Measurements from ENCODE around the gene FSTL5.

The FSTL5 gene

DNA sequence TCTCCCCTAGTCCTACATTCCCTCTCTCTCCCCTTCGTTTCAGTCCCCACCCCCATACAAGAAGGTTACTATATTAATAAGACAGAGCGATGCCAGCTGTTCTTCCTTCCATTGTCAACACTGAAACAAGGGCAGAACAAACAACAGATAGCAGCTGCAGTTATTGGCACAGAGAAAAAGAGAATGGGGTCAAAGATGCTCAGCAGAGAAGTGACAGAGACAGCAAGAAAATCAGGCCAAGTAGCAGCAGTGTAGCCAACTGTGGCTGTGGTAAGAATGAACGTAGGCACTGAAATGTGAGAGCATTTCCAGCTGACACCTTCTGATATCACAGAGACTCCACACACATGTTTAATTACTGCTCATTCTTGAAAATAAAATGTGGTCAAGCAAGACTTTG is 641.8 kb downstream of the FSTL5 start:
- DNase-seq: no peak
- H3K4me3 ChIP-seq (ENCODE audit: low read length): no peak overlapping the region
- no peak overlapping the region for H3K9ac ChIP-seq (ENCODE audit: low read length)
- TF ChIP-seq, protein P1, sequence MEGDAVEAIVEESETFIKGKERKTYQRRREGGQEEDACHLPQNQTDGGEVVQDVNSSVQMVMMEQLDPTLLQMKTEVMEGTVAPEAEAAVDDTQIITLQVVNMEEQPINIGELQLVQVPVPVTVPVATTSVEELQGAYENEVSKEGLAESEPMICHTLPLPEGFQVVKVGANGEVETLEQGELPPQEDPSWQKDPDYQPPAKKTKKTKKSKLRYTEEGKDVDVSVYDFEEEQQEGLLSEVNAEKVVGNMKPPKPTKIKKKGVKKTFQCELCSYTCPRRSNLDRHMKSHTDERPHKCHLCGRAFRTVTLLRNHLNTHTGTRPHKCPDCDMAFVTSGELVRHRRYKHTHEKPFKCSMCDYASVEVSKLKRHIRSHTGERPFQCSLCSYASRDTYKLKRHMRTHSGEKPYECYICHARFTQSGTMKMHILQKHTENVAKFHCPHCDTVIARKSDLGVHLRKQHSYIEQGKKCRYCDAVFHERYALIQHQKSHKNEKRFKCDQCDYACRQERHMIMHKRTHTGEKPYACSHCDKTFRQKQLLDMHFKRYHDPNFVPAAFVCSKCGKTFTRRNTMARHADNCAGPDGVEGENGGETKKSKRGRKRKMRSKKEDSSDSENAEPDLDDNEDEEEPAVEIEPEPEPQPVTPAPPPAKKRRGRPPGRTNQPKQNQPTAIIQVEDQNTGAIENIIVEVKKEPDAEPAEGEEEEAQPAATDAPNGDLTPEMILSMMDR (IDR thresholded peaks at IDR 0.05; ENCODE audit: low read length): no peak
- TF ChIP-seq EZH2phosphoT487 (IDR thresholded peaks at IDR 0.05; ENCODE audit: low read length): no peak
- TF ChIP-seq EZH2 (optimal IDR thresholded peaks at IDR 0.05; ENCODE audit: low read depth, low read length): no peak
- no peaks in the 10 kb centered on the region for H3K9me2 ChIP-seq (replicated peaks; ENCODE audit: insufficient read depth, low read length)
- no peaks in the 10 kb centered on the region for H3K36me3 ChIP-seq (replicated peaks; ENCODE audit: insufficient read depth, low read length)
- 0 out of 2 replicates have a peak overlapping the region, but pooled peaks have one; percentile 23 for H2AFZ ChIP-seq (ENCODE audit: low read length)
- no peaks in the 10 kb centered on the region for H3K79me2 ChIP-seq (ENCODE audit: low read length)
- H3K27me3 ChIP-seq (replicated peaks; ENCODE audit: insufficient read depth, low read length): no peaks in the 10 kb centered on the region
- no peaks in the 10 kb centered on the region for H3F3A ChIP-seq (ENCODE audit: insufficient read depth, low read length)
- no peaks in the 10 kb centered on the region for H3K9me3 ChIP-seq (replicated peaks; ENCODE audit: insufficient read depth, low read length)
- no peaks in the 10 kb centered on the region for H4K20me1 ChIP-seq (ENCODE audit: insufficient read depth, low read length)
- no peaks in the 10 kb centered on the region for H3K4me1 ChIP-seq (ENCODE audit: low read length)
- H3K4me2 ChIP-seq (ENCODE audit: low read depth, low read length): no peak overlapping the region
- H3K27ac ChIP-seq (ENCODE audit: low read length): no peak overlapping the region

DNA sequence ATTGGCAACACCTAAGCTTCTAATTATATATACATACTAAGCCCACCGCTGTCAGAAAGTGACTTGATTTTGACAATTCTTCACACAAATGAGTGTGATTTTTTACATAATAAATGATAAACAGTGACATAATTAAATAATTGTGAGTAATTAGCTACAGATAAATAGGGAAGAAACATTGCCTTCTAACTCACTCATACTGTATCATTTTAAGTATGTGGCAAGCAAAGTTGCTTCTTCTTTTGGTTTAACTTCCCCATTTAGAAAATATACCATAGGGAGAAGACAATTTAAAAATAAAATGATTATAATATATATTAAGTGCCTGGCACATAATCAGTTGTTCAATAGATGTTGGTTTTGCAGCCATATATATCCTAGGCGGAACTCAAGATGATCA is 644.2 kb downstream of the FSTL5 start:
- TF ChIP-seq, protein P1 (IDR thresholded peaks at IDR 0.05; ENCODE audit: low read length): no peak
- TF ChIP-seq EZH2phosphoT487 (IDR thresholded peaks at IDR 0.05; ENCODE audit: low read length): no peak
- no peak for TF ChIP-seq EZH2 (optimal IDR thresholded peaks at IDR 0.05; ENCODE audit: low read depth, low read length)
- Histone ChIP-seq H3K79me2 (ENCODE audit: low read length) (no peaks in the 10 kb centered on the region), H2AFZ (ENCODE audit: low read length) (no peak overlapping the region), H3K27ac (ENCODE audit: low read length) (no peak overlapping the region), H3K27me3 (replicated peaks; ENCODE audit: insufficient read depth, low read length) (no peaks in the 10 kb centered on the region), H3K4me3 (ENCODE audit: low read length) (no peak overlapping the region), H3K4me1 (ENCODE audit: low read length) (no peaks in the 10 kb centered on the region), H3K4me2 (ENCODE audit: low read depth, low read length) (no peak overlapping the region), H3F3A (ENCODE audit: insufficient read depth, low read length) (no peaks in the 10 kb centered on the region), H3K9me3 (replicated peaks; ENCODE audit: insufficient read depth, low read length) (no peaks in the 10 kb centered on the region), H3K9ac (ENCODE audit: low read length) (no peak overlapping the region), H3K36me3 (replicated peaks; ENCODE audit: insufficient read depth, low read length) (no peaks in the 10 kb centered on the region), H4K20me1 (ENCODE audit: insufficient read depth, low read length) (no peaks in the 10 kb centered on the region), H3K9me2 (replicated peaks; ENCODE audit: insufficient read depth, low read length) (no peaks in the 10 kb centered on the region)
- DNase-seq: no peak

DNA sequence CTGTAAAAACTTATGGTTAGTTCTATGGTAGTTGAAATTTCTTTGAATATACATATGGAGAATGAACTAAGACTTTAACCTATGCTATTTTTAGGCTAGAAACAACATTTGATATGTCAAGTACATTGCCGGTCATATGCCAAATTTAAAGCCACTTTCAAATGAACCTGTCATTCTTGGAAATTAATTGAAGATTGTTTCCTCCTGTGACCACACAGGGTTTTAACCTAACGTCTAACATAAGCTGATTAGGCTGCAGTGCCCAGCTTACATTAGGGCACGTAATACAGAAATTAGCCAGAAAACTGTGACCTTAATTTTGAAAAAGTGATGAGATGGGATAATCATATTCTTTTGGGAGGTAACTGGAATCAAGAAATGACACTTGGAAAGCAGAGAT is 645.9 kb downstream of the FSTL5 start:
- H3K4me3 ChIP-seq (ENCODE audit: low read length): no peak overlapping the region
- no peaks in the 10 kb centered on the region for H3F3A ChIP-seq (ENCODE audit: insufficient read depth, low read length)
- H2AFZ ChIP-seq (ENCODE audit: low read length): no peak overlapping the region

More for the DNA sequence above, 645.9 kb downstream of the FSTL5 start:
- H3K27me3 ChIP-seq (replicated peaks; ENCODE audit: insufficient read depth, low read length): no peaks in the 10 kb centered on the region
- H3K9me3 ChIP-seq (replicated peaks; ENCODE audit: insufficient read depth, low read length): no peaks in the 10 kb centered on the region
- H3K9me2 ChIP-seq (replicated peaks; ENCODE audit: insufficient read depth, low read length): no peaks in the 10 kb centered on the region
- no peaks in the 10 kb centered on the region for H3K36me3 ChIP-seq (replicated peaks; ENCODE audit: insufficient read depth, low read length)
- DNase-seq: no peak
- H3K9ac ChIP-seq (ENCODE audit: low read length): no peak overlapping the region
- H3K4me2 ChIP-seq (ENCODE audit: low read depth, low read length): no peak overlapping the region
- no peaks in the 10 kb centered on the region for H3K4me1 ChIP-seq (ENCODE audit: low read length)
- no peak for TF ChIP-seq EZH2phosphoT487 (IDR thresholded peaks at IDR 0.05; ENCODE audit: low read length)
- TF ChIP-seq, protein P1 (IDR thresholded peaks at IDR 0.05; ENCODE audit: low read length): no peak
- no peak for TF ChIP-seq EZH2 (optimal IDR thresholded peaks at IDR 0.05; ENCODE audit: low read depth, low read length)
- no peak overlapping the region for H3K27ac ChIP-seq (ENCODE audit: low read length)
- no peaks in the 10 kb centered on the region for H4K20me1 ChIP-seq (ENCODE audit: insufficient read depth, low read length)
- H3K79me2 ChIP-seq (ENCODE audit: low read length): no peaks in the 10 kb centered on the region
